GM10266 (cell line): ENCODE results near the gene RASAL2.
A peak's percentile ranks its signal among the peaks of the same experiment; 100 is the strongest.

ENCODE experiments used
- DNase-seq: peaks from one replicate; pipeline ENCODE4 v3.0.0; 2012; ENCODE audit errors: extremely low spot score
- TF ChIP-seq, protein P1 (sequence below): IDR thresholded peaks from 2 replicates; pipeline ENCODE4 v1.5.1; 2012; ENCODE audit warnings: mild to moderate bottlenecking, low read depth; ENCODE audit not compliant: control insufficient read depth, insufficient read depth; ENCODE audit errors: missing control alignments

The RASAL2 gene

DNA sequence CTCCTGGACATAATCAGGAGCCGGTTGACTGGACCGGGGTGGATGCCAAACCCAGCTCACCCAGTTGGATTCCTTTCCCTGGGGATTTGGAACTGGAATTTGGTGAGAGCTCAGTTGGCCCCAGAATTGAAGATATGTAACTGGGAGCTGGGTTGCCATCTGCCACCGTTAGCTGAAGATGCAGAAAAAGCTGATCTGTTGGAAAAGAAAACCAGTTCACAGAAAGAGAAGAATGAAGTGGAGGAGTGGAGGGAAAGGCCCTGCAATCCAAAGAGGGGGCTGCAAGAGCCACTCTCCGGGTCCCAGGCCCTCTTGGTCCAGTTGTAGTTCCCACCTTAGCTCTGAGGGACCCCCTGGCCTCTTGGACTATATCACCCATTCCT, 435.0 kb downstream of the RASAL2 start:
- DNase-seq = no peak
- TF ChIP-seq, protein P1, sequence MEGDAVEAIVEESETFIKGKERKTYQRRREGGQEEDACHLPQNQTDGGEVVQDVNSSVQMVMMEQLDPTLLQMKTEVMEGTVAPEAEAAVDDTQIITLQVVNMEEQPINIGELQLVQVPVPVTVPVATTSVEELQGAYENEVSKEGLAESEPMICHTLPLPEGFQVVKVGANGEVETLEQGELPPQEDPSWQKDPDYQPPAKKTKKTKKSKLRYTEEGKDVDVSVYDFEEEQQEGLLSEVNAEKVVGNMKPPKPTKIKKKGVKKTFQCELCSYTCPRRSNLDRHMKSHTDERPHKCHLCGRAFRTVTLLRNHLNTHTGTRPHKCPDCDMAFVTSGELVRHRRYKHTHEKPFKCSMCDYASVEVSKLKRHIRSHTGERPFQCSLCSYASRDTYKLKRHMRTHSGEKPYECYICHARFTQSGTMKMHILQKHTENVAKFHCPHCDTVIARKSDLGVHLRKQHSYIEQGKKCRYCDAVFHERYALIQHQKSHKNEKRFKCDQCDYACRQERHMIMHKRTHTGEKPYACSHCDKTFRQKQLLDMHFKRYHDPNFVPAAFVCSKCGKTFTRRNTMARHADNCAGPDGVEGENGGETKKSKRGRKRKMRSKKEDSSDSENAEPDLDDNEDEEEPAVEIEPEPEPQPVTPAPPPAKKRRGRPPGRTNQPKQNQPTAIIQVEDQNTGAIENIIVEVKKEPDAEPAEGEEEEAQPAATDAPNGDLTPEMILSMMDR = no peak

DNA sequence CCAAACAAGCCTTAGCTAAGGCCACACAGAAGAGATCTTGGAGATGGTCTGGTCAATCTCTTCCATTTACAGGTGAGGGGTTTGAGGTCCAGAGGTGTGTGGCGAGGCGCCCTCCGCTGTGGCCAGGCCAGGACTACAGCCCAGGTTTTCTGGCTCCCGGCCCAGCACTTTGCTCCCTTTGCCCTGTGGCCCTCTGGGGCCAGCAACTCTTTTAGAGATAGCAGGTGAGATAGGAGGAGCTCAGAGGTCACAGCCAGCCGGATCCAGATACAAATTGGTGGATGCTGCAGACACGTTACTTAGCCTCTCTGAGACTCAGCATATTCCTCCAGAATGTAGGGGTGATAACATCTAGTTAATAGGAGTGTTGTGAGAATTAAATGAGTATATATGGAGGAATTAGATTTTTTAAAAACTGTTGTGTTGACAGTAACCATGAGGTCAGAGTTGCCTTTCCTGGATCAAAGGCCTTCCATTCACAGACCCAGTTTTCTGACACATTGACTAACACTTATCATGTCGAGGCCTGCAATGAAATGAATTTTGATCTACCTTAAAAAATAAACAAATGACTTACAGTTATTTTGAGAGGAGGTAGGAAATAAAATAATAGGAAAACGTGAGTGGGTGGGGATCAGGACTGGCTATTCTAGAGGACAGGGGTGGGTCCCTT, 435.6 kb downstream of the RASAL2 start:
- no peak for DNase-seq
- TF ChIP-seq, protein P1 = no peak

DNA sequence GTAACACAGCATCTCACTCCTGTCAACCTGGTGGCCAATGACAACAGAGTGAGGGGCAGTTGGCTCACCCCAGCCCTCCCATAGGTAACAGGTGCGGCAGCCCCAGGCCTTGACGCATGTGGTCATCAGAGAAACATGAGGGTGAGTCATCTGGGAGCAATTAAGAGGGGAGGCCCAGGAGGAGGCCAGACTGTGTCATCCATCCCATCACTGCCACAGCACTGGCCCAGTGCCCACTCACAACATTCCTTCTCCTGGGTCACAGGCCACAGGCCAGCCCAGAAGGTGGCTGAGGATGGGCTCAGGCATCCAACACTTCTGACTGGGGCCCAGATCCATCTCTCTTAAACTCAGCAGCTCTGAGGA, 436.1 kb downstream of the RASAL2 start:
- no peak for DNase-seq
- TF ChIP-seq, protein P1 = no peak

DNA sequence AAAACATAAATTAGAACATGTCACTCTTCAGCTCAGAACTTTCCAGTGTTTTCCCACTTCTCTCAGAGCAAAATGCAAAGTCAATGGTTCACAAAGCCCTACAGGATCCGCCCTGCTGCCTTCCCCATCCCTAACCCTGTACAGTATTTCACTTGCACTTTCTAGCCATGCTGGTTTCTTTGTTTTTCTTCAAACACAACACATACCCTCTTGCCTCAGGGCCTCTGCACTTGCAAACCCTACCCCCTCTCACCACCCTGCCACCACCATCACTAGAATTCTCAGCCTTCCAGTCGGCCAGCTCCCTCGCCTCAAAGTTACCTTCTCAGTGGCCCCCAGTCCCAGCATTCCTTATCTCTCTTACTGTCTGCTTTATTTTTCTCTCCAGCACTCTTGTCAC, 436.6 kb downstream of the RASAL2 start:
- TF ChIP-seq, protein P1 = no peak
- DNase-seq = no peak

DNA sequence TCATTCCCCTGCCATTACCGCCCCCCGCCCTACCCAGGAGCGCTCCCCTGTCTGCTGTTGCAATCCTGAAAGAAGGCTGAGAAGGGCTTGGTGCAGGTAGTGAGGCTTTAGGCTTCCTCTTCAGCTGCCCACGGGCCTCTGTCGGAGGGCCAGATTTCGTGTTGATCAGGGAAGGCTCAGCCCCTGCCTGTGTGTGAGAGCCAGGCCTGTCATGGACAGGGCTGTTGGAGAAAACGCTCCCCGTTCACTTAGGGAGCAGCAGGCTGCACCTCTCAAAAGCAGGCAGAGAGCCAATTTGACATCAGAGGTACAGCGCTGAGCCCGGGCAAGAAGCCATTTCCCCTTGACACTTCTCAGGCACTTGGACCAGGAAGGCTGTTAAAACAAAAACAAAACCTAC, 438.0 kb downstream of the RASAL2 start:
- no peak for DNase-seq
- TF ChIP-seq, protein P1 = no peak

DNA sequence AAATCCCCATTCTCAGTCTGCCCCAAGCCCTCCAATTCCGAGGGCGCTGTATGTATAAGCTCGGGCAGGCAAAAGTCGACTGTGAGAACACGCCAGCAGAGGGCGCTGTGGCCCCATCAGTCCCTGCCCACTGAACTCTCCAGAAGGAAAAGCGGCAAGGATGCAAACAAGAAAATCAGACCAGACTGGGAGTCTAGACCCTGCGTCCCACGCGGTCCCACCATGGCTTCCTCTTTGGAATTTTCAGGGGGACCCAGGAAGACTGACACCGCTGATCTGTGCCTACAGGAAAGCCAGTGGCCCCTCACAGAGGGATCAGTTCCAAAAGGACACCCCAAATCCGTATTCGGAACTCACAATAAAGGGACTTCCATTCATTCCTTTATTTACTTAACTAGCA, 438.5 kb downstream of the RASAL2 start:
- TF ChIP-seq, protein P1 = peak; percentile 92
- peak; percentile 74 for DNase-seq

DNA sequence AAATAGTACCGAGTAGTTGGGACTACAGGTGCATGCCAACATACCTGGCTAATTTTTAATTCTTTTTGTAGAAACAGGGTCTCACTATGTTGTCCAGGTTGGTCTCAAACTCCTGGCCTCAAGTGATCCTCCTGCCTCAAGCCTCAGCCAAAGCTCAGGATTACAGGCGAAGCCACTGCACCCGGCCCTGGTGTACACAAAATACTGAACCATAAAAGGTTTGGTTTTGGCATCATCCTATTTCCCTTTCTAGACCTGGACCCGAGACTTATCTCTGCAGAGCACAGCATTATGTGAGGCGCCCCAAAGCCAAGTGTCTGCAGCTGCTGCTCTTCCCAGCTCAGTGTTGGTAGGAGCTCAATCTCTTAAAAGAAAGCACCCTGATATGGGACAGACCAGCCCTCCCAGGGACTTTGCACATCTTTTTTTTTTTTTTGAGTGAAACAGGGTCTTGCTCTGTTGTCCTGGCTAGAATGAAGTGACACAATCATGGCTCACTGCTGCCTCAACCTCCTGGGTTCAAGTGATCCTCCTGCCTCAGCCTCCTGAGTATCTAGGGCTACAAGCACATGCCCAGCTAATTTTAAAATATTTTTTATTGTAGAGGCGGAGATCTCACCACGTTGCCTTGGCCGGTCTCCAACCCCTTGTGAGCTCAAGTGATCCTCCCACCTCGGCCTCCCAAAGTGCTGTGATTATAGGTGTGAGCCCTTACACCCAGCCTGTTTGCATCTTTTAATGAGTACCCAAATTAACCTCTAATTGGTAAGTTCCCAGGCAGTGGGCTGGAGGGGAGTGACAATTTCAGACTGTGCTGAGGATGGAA, 439.4 kb downstream of the RASAL2 start:
- TF ChIP-seq, protein P1 = no peak
- DNase-seq = no peak
